ENCODE results near the gene IL27RA. TPM values are rescaled to one million over a fixed set of nuclear protein-coding genes. Genes with fewer than 3 reads are reported as not detected.

The IL27RA gene
- total RNA-seq, 1 donor from 2014 or later, result 1.9 TPM

- TF ChIP-seq, protein P1, sequence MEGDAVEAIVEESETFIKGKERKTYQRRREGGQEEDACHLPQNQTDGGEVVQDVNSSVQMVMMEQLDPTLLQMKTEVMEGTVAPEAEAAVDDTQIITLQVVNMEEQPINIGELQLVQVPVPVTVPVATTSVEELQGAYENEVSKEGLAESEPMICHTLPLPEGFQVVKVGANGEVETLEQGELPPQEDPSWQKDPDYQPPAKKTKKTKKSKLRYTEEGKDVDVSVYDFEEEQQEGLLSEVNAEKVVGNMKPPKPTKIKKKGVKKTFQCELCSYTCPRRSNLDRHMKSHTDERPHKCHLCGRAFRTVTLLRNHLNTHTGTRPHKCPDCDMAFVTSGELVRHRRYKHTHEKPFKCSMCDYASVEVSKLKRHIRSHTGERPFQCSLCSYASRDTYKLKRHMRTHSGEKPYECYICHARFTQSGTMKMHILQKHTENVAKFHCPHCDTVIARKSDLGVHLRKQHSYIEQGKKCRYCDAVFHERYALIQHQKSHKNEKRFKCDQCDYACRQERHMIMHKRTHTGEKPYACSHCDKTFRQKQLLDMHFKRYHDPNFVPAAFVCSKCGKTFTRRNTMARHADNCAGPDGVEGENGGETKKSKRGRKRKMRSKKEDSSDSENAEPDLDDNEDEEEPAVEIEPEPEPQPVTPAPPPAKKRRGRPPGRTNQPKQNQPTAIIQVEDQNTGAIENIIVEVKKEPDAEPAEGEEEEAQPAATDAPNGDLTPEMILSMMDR (IDR thresholded peaks at IDR 0.05), result no peak
- H3K9me3 Mint-ChIP-seq (ENCODE audit: unreplicated experiment), result no peaks in the 10 kb centered on the region
- H3K27me3 Mint-ChIP-seq (ENCODE audit: unreplicated experiment), result no peaks in the 10 kb centered on the region
Measured at GRCh38 chr19:14000691-14001375, 30.7 kb upstream of the IL27RA start.

DNA sequence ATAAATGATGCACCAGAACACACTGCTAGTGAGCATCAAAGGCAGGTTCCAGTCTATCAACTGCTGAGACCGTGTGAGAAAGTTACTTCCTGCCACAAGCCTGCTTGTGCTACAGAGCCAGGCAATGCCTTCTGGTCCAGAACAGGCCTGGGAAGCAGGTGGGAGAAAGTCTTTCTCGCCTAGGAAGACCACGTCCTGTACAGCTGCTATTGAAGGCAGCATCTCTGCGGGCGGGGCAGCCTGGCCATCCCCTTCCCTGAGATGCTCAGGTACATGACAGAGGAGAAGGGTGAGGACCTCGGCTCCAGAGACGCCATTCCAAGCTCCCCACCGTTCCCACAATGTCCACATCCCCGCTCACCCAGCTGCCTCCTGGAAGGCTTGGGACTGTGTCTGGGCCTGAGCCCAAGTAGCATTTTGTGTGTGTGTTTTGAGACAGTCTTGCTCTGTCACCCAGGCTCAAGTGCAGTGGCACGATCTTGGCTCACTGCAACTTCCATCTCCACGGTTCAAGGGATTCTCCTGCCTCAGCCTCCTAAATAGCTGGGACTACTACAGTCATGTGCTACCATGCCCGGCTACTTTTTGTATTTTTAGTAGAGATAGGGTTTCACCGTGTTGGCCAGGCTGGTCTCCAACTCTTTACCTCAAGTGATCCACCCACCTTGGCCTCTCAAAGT lies 28.9 kb upstream of the IL27RA start:
- Mint-ChIP-seq H3K9me3 (ENCODE audit: unreplicated experiment) (no peaks in the 10 kb centered on the region), H3K27me3 (ENCODE audit: unreplicated experiment) (no peaks in the 10 kb centered on the region), H3K4me3 (ENCODE audit: unreplicated experiment) (no peak overlapping the region), H3K27ac (ENCODE audit: unreplicated experiment) (peak overlapping the region; percentile 84), H3K36me3 (ENCODE audit: unreplicated experiment) (no peaks in the 10 kb centered on the region), H3K4me1 (ENCODE audit: unreplicated experiment) (peaks cover 18% of the 10 kb centered on the region)
- no peak for DNase-seq (ENCODE audit: extremely low spot score, unreplicated experiment)
- TF ChIP-seq, protein P1 (IDR thresholded peaks at IDR 0.05), result no peak

More at GRCh38 chr19:14000691-14001375, 30.7 kb upstream of the IL27RA start:
- no peak for DNase-seq (ENCODE audit: extremely low spot score, unreplicated experiment)
- H3K36me3 Mint-ChIP-seq (ENCODE audit: unreplicated experiment), result no peaks in the 10 kb centered on the region
- H3K4me1 Mint-ChIP-seq (ENCODE audit: unreplicated experiment), result peaks cover 14% of the 10 kb centered on the region
- no peak overlapping the region for H3K4me3 Mint-ChIP-seq (ENCODE audit: unreplicated experiment)
- no peak overlapping the region for H3K27ac Mint-ChIP-seq (ENCODE audit: unreplicated experiment)

DNA sequence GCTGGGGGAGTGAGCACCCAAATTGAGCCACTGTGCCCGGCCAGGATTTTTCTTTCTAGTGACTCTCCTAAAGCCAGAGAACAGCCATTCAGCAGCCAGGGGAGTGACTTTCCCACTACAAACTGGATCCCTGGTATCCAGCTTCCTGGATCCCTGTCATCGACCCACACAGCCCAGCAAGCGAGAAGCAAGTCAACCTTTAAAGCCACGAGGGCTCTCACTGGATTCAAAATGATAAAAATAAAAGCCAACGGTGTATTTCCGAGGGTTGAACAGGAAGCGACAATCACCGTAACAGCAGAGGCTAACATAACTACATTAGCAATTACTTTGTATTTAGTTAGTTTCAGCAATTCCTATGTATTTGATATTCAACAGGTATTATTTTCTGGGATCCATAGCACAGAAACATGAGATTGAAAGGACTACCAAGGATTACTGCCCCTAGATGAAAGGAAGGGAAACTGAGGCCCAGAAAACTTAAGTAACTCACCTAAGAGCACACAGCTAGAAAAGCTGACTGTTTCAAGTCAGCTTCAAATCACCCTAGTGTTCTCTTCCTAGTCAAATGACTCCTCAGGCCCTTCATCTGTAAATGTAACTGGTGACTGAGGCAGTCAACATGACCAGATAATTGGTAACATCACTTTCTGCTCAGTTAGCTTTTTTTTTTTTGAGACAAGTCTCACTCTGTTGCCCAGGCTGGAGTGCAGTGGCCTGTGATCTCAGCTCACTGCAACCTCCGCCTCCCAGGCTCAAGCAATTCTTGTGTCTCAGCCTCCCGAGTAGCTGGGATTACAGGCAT lies 28.1 kb upstream of the IL27RA start:
- peaks cover 18% of the 10 kb centered on the region for H3K4me1 Mint-ChIP-seq (ENCODE audit: unreplicated experiment)
- H3K27me3 Mint-ChIP-seq (ENCODE audit: unreplicated experiment), result no peaks in the 10 kb centered on the region
- no peaks in the 10 kb centered on the region for H3K9me3 Mint-ChIP-seq (ENCODE audit: unreplicated experiment)
- no peak for DNase-seq (ENCODE audit: extremely low spot score, unreplicated experiment)
- no peaks in the 10 kb centered on the region for H3K36me3 Mint-ChIP-seq (ENCODE audit: unreplicated experiment)
- H3K27ac Mint-ChIP-seq (ENCODE audit: unreplicated experiment), result peak overlapping the region; percentile 84
- no peak overlapping the region for H3K4me3 Mint-ChIP-seq (ENCODE audit: unreplicated experiment)
- TF ChIP-seq, protein P1 (IDR thresholded peaks at IDR 0.05), result no peak

GRCh38 chr19:14004619-14005348 lies 26.8 kb upstream of the IL27RA start:
- Mint-ChIP-seq H3K4me1 (ENCODE audit: unreplicated experiment) (peaks cover 18% of the 10 kb centered on the region), H3K27me3 (ENCODE audit: unreplicated experiment) (no peaks in the 10 kb centered on the region), H3K36me3 (ENCODE audit: unreplicated experiment) (no peaks in the 10 kb centered on the region), H3K9me3 (ENCODE audit: unreplicated experiment) (no peaks in the 10 kb centered on the region), H3K27ac (ENCODE audit: unreplicated experiment) (peak overlapping the region; percentile 78), H3K4me3 (ENCODE audit: unreplicated experiment) (peak overlapping the region; percentile 60)
- no peak for DNase-seq (ENCODE audit: extremely low spot score, unreplicated experiment)
- TF ChIP-seq, protein P1 (IDR thresholded peaks at IDR 0.05), result no peak

Measured in osteocyte (in vitro differentiated cells).